DMS 273 (cell line): ENCODE measurements around the gene ZKSCAN5.
A peak's percentile ranks its signal among the peaks of the same experiment; 100 is the strongest.

Experiments
- DNase-seq: peaks from one replicate; lab custom pipeline; 2025; ENCODE audit not compliant: unreplicated experiment; lab: John Stamatoyannopoulos, UW

ZKSCAN5 gene

GRCh38 chr7:99504603-99505323 is at the start of gene ZKSCAN5:
Gene ZKSCAN5, plus strand, starts transcription at chr7:99504662. Its CDS starts 1,383 bp downstream, at chr7:99506045.
- peak; percentile 99 for DNase-seq

GRCh38 chr7:99455874-99456273 is 48.6 kb upstream of the ZKSCAN5 start:
- peak; percentile 42 for DNase-seq

GRCh38 chr7:99456288-99456687 is 48.2 kb upstream of the ZKSCAN5 start:
- peak; percentile 44 for DNase-seq

GRCh38 chr7:99457050-99457649 is 47.3 kb upstream of the ZKSCAN5 start:
- DNase-seq, result no peak

GRCh38 chr7:99457650-99458493 is 46.6 kb upstream of the ZKSCAN5 start:
- no peak for DNase-seq

GRCh38 chr7:99459087-99459486 is 45.4 kb upstream of the ZKSCAN5 start:
- DNase-seq, result peak; percentile 72

GRCh38 chr7:99460651-99461050 is 43.8 kb upstream of the ZKSCAN5 start:
- peak; percentile 44 for DNase-seq

- peak; percentile 47 for DNase-seq
Measured at GRCh38 chr7:99461221-99461620, 43.2 kb upstream of the ZKSCAN5 start.

GRCh38 chr7:99465421-99465768 is 39.1 kb upstream of the ZKSCAN5 start:
- no peak for DNase-seq

- DNase-seq, result no peak
Measured at GRCh38 chr7:99468336-99468918, 36.0 kb upstream of the ZKSCAN5 start.

- DNase-seq, result peak; percentile 35
Measured at GRCh38 chr7:99469381-99470065, 34.9 kb upstream of the ZKSCAN5 start.

GRCh38 chr7:99472561-99473314 is 31.7 kb upstream of the ZKSCAN5 start, which contains the start of gene ZNF789:
Gene ZNF789, plus strand, starts transcription at chr7:99472890. Its CDS starts 3,567 bp downstream, at chr7:99476457.
- peak; percentile 100 for DNase-seq

- DNase-seq, result peak; percentile 91
Measured at GRCh38 chr7:99473315-99473596, 31.2 kb upstream of the ZKSCAN5 start.

- no peak for DNase-seq
Measured at GRCh38 chr7:99476107-99476506, 28.4 kb upstream of the ZKSCAN5 start.

- no peak for DNase-seq
Measured at GRCh38 chr7:99478464-99479440, 25.7 kb upstream of the ZKSCAN5 start.

- no peak for DNase-seq
Measured at GRCh38 chr7:99485094-99485493, 19.4 kb upstream of the ZKSCAN5 start.

- DNase-seq, result peak; percentile 50
Measured at GRCh38 chr7:99489235-99489634, 15.2 kb upstream of the ZKSCAN5 start.

GRCh38 chr7:99490878-99491277 is 13.6 kb upstream of the ZKSCAN5 start:
- peak; percentile 35 for DNase-seq

GRCh38 chr7:99493823-99494222 is 10.6 kb upstream of the ZKSCAN5 start:
- DNase-seq, result peak; percentile 33
